NCI-H69 (cell line): Measurements from ENCODE around the gene KCTD16.

Source experiments
- DNase-seq: peaks from one replicate; lab custom pipeline; 2025; lab: John Stamatoyannopoulos, UW

KCTD16 gene

GRCh38 chr5:144335561-144335960, 164.9 kb downstream of the KCTD16 start:
- peak; percentile 95 for DNase-seq

GRCh38 chr5:144336191-144336961, 165.7 kb downstream of the KCTD16 start:
- peak; percentile 70 for DNase-seq

GRCh38 chr5:144352330-144352729, 181.7 kb downstream of the KCTD16 start:
- peak; percentile 84 for DNase-seq

- DNase-seq, result peak; percentile 82
These were observed 182.2 kb downstream of the KCTD16 start for GRCh38 chr5:144352732-144353317.

GRCh38 chr5:144356489-144356888, 185.8 kb downstream of the KCTD16 start:
- DNase-seq, result peak; percentile 95

GRCh38 chr5:144361406-144361805, 190.7 kb downstream of the KCTD16 start:
- DNase-seq, result no peak

GRCh38 chr5:144365885-144366284, 195.2 kb downstream of the KCTD16 start:
- no peak for DNase-seq

- DNase-seq, result no peak
These were observed 197.3 kb downstream of the KCTD16 start for GRCh38 chr5:144367991-144368390.

- DNase-seq, result peak; percentile 87
These were observed 197.9 kb downstream of the KCTD16 start for GRCh38 chr5:144368556-144368955.

GRCh38 chr5:144369006-144369405, 198.3 kb downstream of the KCTD16 start:
- DNase-seq, result peak; percentile 97

GRCh38 chr5:144370273-144370672, 199.6 kb downstream of the KCTD16 start:
- peak; percentile 78 for DNase-seq

GRCh38 chr5:144374637-144375036, 204.0 kb downstream of the KCTD16 start:
- no peak for DNase-seq

- peak; percentile 76 for DNase-seq
These were observed 206.5 kb downstream of the KCTD16 start for GRCh38 chr5:144377207-144377606.

GRCh38 chr5:144378681-144379080, 208.0 kb downstream of the KCTD16 start:
- DNase-seq, result peak; percentile 96

- DNase-seq, result no peak
These were observed 214.9 kb downstream of the KCTD16 start for GRCh38 chr5:144385597-144385996.

- no peak for DNase-seq
These were observed 215.6 kb downstream of the KCTD16 start for GRCh38 chr5:144386315-144386714.

- DNase-seq, result peak; percentile 76
These were observed 219.5 kb downstream of the KCTD16 start for GRCh38 chr5:144390133-144390532.

GRCh38 chr5:144391044-144391443, 220.4 kb downstream of the KCTD16 start:
- DNase-seq, result no peak

GRCh38 chr5:144393641-144394435, 223.2 kb downstream of the KCTD16 start:
- no peak for DNase-seq

GRCh38 chr5:144395704-144396103, 225.0 kb downstream of the KCTD16 start:
- DNase-seq, result peak; percentile 69

GRCh38 chr5:144403058-144403457, 232.4 kb downstream of the KCTD16 start:
- DNase-seq, result no peak

- DNase-seq, result peak; percentile 58
These were observed 233.2 kb downstream of the KCTD16 start for GRCh38 chr5:144403817-144404420.
